ENCODE results near the gene ANKS1B.
"Not testable (repeated sequence)": the region's sequence is repeated elsewhere in the genome, so short reads cannot be mapped to it uniquely, and the experiment has no call there.

Gene ANKS1B

DNA sequence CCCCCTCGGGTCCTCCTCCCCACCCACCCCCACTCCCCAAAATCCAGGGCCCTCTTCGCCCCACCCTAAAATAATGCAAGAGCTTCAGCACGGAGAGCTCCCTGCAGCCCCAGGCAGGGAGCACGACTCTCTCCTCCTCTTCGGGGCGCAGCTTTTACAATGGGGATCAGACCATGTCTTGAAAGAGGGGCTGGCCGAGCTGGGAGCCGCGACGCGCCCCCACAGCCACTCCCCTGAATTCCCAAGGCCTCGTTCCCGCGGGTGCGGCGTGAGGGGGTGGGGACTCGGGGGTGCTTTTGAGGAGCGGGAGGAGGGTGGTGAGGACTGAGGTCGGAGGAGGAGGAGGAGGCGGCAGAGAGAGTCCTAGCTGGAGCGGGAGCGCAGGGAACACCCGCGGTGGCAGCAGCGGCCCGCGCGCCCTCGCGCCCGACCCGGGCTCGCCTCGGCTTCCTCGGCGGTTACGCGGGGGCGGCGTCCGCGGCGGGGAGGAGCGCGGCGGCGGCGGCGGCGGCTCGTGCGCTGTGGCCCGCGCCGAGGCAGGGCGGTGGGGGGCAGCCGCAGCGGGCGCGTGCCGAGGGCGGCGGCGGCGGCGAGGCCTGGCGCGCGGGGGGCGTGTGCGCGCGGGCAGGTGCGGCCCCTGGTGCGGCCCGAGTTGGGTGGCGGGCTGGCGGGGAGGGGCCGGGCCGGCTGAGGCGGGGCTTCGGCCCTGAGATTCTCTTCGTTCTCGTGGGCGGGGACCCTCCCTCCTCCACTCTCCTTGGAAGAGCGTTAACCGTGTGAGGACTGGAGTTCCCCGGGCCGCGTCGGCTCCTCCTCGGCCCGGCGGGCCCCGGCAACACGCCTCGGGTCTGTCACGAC, at the start of gene ANKS1B:
TSS of gene ANKS1B (minus strand) at position 666 of the 858 bp plus-strand sequence. CDS start 699 bp downstream, outside the sequence.
- DNase-seq: peak; percentile 33

DNA sequence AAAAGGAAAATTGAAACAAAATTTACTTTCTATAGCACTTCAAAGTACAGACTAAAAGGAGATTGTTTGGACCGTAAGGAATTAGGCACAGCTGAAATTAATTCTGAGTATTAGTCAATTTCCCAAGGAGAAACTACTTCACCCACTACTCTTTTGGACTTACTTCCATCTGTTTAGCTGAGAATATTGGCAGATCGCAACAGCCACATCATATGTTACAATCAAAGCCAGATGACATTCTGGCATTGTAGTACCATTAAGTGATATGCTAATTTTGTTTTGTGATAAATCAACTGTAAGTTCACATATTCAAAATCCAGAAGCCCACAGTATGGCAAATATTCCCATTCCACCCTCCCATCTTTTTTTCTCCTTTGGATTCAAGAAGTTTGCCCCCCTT, 47.1 kb upstream of the ANKS1B start:
- DNase-seq: no peak

DNA sequence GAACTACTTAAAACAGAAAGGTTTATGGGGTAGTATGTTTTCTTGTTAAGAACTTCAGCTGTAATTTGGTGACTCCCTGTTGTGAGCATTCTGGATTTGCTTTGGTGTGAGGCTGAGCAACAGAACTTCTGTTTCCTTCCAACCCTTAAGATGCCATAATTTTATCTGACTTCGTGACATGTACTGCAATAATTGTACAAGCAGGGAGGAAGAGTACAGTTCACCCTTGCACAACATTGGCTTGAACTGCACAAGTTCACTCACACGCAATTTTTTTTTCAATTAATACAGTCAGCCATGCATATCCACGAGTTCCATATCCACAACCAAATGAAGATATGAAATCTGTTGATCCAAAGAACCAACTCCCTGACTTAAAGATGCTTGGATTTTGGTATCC, 42.9 kb upstream of the ANKS1B start:
- DNase-seq: no peak

- DNase-seq: no peak
Measured at GRCh38 chr12:100026241-100026640, 41.5 kb upstream of the ANKS1B start.

DNA sequence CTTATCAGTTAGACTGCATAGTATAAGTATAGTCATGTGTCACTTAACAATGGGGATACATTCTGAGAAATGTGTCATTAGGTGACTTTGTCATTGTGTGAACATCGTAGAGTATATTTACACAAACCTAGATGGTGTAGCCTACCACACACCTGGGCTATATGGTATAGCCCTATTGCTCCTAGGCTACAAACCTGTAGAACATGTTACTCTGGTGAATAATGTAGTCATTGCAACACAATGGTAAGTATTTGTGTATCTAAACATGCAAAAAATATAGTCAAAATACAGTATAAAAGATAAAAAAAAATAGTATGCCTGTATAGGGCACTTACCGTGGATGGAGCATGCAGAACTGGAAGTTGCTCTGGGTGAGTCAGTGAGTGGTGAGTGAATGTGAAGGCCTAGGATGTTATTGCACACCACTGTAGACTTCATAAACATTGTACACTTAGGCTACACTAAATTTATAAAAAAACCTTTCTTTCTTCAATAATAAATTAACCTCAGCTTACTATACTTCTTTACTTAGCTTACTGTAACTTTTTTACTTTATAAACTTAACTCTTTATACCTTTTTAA, 40.3 kb upstream of the ANKS1B start:
- no peak for DNase-seq

DNA sequence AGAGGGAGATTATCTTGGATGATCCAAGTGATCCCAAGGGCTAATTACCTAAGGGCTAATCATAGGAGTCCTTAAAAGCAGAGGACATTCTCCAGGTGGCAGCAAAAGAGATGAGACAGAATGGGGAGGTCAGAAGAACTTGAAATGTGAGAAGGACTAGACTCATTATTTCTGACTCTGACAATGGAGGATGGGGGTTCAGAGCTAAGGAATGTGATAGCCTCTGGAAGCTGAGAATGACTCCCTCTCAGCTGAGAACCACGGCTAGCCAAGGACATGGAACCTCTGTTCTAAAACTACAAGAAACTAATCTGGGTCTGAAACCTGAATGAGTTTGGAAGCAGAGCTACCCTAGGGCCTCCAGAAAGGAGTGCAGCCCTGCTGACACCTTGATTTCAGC, 35.6 kb upstream of the ANKS1B start:
- no peak for DNase-seq

DNA sequence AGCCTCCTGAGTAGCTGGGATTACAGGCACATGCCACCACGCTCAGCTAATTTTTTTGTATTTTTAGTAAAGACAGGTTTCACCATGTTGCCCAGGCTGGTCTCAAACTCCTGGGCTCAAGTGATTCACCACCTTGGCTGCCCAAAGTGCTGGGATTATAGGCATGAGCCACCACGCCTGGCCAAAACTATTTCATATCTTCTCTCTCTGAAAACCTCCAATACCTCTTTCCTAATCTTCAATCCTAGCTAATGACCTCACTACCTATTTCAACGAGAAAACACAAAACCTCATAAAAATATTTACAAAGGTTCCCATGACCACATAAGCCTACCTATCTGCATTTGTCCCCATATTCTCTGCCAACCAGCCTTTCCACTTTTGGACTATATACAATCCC, 32.3 kb upstream of the ANKS1B start:
- DNase-seq: no peak

- DNase-seq: not testable (repeated sequence)
Measured at GRCh38 chr12:100016304-100016703, 31.6 kb upstream of the ANKS1B start.

- not testable (repeated sequence) for DNase-seq
Measured at GRCh38 chr12:100005846-100006245, 21.1 kb upstream of the ANKS1B start.

DNA sequence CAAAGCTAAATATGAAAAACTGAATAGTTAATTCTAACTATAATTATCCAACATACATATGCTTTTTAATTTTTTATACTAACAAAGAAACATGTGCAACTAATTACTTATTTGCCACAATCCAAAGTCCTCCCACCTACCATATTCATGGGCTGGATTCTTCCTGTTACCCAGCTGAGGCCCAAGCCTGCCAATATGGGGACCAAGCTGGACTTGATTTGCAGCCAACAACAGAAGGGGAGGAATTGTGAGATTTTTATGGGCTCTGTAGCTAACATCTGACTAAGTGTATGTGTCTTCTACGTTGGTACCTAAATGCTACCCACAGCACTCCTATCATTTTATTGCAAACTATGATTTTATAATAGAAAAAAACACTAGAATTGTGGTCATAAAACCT, 13.1 kb upstream of the ANKS1B start:
- DNase-seq: no peak

DNA sequence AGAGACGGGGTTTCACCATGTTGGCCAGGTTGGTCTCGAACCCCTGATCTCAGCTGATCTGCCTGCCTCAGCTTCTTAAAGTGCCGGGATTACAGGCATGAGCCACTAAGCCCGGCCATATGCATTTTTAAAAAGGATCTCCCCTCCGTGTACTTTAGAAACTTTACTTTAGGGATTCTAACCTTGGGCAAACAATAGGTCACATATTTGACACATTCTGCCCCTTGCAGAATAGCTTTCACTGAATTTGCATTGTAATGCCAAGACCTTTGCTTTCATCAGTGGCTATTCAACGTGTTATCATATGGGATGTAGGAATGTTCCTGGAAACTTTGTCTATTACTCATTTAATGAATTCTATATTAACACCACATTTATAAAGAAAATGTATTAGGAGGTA, 11.4 kb upstream of the ANKS1B start:
- DNase-seq: no peak

DNA sequence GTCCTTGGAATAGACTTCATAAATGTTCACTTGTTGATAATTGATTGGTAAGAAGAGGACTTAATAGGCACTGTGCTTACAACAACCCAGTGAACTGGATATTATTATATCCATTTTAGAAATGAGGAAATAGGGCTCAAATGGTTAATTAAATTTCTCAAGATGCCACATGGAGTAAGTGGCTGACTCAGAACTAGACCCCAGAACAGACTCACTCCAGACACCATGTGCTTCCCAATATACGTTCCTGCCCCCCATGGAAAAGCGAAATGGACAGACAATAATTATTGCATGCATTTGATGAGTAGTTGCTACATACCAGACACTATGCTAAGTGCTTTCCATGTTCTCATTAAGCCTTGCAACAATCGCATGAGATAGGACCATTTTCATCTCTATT, 895 bp upstream of the ANKS1B start:
- DNase-seq: no peak

DNA sequence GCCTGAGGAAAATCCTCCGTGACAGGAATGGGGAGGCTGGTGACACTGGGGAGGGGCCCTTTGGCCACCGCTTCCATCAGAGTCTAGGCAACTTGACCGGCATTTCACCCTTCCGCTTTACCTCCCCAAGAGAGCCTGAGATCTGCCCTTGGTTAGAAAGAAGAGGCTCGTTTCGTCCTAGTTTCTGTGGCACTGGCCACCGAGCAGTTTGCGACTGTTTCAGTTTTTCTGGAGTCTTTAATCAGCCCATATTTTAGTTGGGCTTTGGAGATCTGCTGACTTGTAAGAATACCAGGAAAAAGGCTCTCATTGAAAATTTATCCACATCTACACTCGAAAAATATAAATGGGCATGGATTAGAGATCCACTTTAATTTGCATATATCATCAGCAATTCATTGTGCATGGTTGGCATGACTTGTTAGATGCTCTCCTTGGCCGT, 414 bp upstream of the ANKS1B start:
- DNase-seq: peak; percentile 20

DNA sequence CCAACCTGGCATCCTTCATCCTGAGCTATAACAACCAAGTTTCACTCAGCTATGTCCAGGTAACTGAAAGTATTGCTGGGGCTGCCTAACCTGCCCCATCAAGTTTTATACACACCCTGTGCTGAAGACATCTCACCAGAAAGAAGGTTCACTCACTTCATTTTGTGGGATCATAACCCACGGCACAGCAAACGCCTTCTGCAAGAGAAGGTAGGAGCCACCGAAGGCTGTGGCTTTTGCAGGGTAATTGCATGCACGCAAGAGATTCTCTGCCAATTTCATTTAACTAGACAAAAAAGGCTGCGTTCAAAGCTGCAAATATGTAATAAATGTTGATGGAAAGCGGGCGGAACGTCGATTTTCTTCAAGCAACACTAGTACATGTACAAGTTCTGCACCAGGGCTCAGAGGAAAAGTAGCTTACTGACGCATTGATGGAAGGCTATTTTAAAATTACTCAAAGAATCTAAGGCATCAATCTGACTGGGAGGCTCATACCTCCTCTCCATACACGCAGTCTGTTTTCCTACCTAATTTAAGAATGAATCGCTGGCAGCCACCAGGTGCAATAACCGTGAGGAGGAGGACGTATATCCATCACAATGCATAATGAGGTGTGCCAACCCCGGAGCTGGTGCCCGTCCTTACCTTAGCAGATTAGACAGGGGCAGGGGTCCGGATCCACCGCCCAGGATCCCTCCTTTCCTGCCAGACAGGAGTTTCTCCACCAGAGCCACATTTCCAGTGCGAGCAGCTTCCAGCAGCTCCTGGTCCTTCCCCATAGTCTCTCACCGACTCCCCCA, 1.1 kb downstream of the ANKS1B start:
- DNase-seq: no peak

DNA sequence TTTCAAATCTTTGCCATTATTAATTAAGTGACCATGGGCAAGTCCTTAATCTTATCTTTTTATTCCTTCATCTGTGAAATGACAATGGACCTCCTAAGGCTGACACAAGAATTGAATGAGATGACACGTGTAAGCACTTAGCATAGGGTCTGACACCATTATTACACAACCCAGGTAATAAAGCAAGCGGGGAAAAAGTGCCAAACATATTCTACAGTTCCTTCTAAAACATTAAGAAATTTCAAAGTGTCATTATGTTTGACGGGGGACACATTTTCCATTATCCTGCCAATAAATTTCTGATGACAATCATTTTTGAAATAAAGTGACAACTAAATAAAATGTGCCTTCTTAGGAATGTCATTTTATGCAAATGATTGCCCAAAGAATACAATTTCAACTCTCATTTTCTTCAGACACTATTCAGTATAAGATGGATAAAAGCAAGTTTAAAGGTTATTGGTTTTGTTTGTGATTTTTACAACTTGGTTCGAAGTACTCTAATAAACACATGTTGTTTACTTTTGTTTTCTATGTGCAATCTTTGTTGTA, 3.0 kb downstream of the ANKS1B start:
- no peak for DNase-seq

DNA sequence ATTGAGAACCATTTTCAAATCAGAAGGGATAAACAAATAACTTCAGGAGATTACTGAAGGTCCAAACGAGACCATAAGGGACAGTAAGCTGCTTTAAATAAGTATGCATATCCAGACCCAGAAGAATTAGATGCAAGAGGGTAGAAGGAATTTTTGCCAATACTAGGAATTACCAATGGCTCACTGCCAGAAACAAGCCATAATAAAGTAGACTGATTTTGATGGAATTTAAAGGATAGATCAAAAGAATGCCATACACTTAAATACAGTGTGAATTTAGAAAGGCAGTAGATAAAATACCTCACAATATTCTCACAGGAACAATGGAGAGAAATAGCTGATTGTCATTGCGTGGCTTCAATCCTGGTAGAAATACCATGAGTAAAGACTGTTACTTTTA, 5.3 kb downstream of the ANKS1B start:
- DNase-seq: no peak

DNA sequence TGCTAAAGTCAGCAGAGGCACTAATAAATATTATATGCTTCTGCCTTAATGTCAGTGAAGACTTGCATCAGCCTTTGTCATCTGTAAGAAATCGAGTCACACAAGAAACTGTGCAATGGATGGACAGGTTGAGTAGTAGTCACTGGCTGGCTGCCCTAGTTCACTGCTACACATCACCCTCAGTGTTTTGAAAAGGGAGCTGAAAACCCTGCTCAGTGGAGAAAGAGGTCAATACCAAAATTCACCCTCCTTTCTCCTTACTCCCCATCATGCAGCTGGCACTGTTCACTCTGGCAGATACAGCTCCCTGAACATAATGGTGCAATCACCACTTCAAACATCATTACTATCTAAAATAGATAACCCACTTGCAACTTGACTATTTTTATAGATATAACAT, 6.6 kb downstream of the ANKS1B start:
- DNase-seq: no peak

GRCh38 chr12:99977550-99977949, 7.2 kb downstream of the ANKS1B start:
- DNase-seq: no peak

- no peak for DNase-seq
Measured at GRCh38 chr12:99976762-99977161, 8.0 kb downstream of the ANKS1B start.

- DNase-seq: no peak
Measured at GRCh38 chr12:99975321-99975720, 9.4 kb downstream of the ANKS1B start.

GRCh38 chr12:99974146-99974545, 10.6 kb downstream of the ANKS1B start:
- no peak for DNase-seq

DNA sequence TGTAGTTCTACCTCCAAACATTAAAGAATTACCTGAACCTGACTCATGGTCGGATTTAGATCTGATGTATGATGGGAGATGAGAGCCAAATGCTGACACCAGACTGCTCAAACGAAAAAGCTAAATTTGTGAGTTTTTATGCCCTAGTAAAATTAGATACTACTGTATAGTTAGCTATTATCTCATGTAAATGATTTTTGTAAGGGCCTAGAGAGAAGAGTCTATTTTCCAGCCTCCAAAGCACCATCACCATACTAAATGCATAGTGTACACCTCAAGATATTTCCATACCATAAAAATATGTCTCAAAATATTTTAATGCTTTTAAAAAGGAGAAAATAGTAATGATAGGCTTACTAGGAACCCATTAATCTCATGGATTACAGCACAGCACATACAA, 18.3 kb downstream of the ANKS1B start:
- DNase-seq: no peak

- no peak for DNase-seq
Measured at GRCh38 chr12:99960311-99960710, 24.4 kb downstream of the ANKS1B start.

Data from hematopoietic multipotent progenitor cell treated with erythropoietin and hydrocortisone succinate and interleukin-3 and kit ligand, for 6 days (in vitro differentiated cells).